ENCODE results near the gene NMUR1.

DNA sequence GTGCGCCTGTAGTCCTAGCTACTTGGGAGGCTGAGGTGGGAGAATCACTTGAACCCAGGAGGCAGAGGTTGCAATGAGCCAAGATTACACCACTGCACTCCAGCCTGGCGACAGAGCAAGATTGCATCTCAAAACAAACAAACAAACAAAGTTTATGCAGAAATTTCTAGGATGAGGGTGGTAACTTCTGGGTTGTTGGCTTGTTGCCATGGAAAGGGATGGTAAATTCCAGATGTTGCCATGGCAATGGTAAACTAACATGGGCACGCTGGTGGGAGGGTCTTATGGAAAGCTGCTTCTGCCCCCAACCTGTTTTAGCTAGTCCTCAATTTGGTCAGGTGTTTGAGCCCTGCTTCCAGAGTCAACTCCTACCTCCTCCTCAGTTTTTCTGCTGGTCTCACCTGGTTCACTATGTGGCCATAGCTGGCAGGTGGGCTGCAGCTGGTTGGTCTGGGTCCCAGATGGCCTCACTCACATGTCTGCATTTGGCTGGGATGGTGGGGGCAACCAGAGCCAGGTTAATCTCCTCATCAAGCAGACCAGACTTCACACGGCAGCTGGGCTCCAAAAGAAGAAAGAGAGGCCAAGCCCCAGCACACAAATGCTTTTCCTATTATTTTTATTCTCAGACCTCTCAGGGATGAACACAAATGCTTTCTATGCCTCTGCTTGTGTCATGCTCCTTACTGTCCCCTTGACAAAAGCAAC is 35.8 kb upstream of the NMUR1 start:
- TF ChIP-seq CTCF (IDR thresholded peaks at IDR 0.05) (no peak), POLR2A (IDR thresholded peaks at IDR 0.05) (no peak)

Measured in testis (tissue), 2 donors.